ENCODE measurements around the gene LRRC36.

The LRRC36 gene

GRCh38 chr16:67296420-67296819 is 30.2 kb upstream of the LRRC36 start:
- ChIA-PET CTCF (interaction anchor here (0.7 to 1.0 kb wide), 3 partner anchors 29 to 43 kb away, joined by 3 to 4 read pairs (median 3); no protein-coding TSS in a partner anchor), POLR2A (no interaction called here)
- WGBS (ENCODE audit: insufficient coverage) = 60% methylated on average over 1 of the region's 3 CpGs
- H3K36me3 ChIP-seq (ENCODE audit: control insufficient read depth in 4 of 4, insufficient read depth in 4 of 4, low read length in 3 of 4) = no peaks in the 10 kb centered on the region
- no peak for DNase-seq
- H3K27ac ChIP-seq (ENCODE audit: insufficient read depth in 1 of 2, low read depth in 1 of 2, low read length in 2 of 2, poor library complexity in 1 of 2, severe bottlenecking in 2 of 2) = no peak overlapping the region
- no peaks in the 10 kb centered on the region for H3K9me3 ChIP-seq (ENCODE audit: control extremely low read depth in 1 of 5, control insufficient read depth in 4 of 5, insufficient read depth in 2 of 5, low read depth in 1 of 5, low read length in 4 of 5)
- no peak overlapping the region for H3K4me3 ChIP-seq (ENCODE audit: control insufficient read depth in 1 of 7, extremely low read depth in 1 of 7, insufficient read depth in 4 of 7, low read depth in 2 of 7, low read length in 6 of 7)
- no peaks in the 10 kb centered on the region for H3K27me3 ChIP-seq (replicated peaks in 2 of 5; ENCODE audit: control insufficient read depth in 4 of 5, insufficient read depth in 5 of 5, low read length in 4 of 5)
- H3K4me1 ChIP-seq (ENCODE audit: control extremely low read depth in 1 of 4, control insufficient read depth in 4 of 4, insufficient read depth in 4 of 4, low read length in 3 of 4) = no peaks in the 10 kb centered on the region

DNA sequence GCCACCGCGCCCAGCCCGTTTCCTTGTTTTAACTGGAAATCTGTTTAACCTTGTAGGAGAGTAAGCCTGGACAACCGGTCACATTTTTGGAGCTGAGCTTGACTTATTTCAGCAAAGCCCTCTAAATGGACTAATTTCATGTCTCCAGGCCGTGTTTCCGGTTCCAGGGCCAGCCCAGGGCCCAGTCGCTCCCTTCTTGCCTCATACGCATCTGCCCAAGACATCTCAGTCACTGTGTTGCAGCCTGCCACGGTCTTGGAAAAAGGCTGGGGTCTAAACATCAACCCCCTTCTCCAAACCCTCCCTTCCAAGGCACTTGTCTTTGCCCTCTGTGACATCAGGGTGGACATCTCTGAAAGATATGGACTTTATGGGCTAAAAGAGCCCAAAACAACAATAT is 28.3 kb upstream of the LRRC36 start:
- 98% methylated on average over 9 of the region's 9 CpGs for WGBS (ENCODE audit: insufficient coverage)
- no peaks in the 10 kb centered on the region for H3K4me1 ChIP-seq (ENCODE audit: control extremely low read depth in 1 of 4, control insufficient read depth in 4 of 4, insufficient read depth in 4 of 4, low read length in 3 of 4)
- H3K27ac ChIP-seq (ENCODE audit: insufficient read depth in 1 of 2, low read depth in 1 of 2, low read length in 2 of 2, poor library complexity in 1 of 2, severe bottlenecking in 2 of 2) = no peak overlapping the region
- ChIA-PET POLR2A (interaction anchor here (1.1 kb wide), 1 partner anchor 90 kb away, joined by 4 read pairs; no protein-coding TSS in a partner anchor), CTCF (no interaction called here)
- DNase-seq = no peak
- no peaks in the 10 kb centered on the region for H3K9me3 ChIP-seq (ENCODE audit: control extremely low read depth in 1 of 5, control insufficient read depth in 4 of 5, insufficient read depth in 2 of 5, low read depth in 1 of 5, low read length in 4 of 5)
- H3K36me3 ChIP-seq (ENCODE audit: control insufficient read depth in 4 of 4, insufficient read depth in 4 of 4, low read length in 3 of 4) = no peaks in the 10 kb centered on the region
- no peaks in the 10 kb centered on the region for H3K27me3 ChIP-seq (replicated peaks in 2 of 5; ENCODE audit: control insufficient read depth in 4 of 5, insufficient read depth in 5 of 5, low read length in 4 of 5)
- H3K4me3 ChIP-seq (ENCODE audit: control insufficient read depth in 1 of 7, extremely low read depth in 1 of 7, insufficient read depth in 4 of 7, low read depth in 2 of 7, low read length in 6 of 7) = no peak overlapping the region

DNA sequence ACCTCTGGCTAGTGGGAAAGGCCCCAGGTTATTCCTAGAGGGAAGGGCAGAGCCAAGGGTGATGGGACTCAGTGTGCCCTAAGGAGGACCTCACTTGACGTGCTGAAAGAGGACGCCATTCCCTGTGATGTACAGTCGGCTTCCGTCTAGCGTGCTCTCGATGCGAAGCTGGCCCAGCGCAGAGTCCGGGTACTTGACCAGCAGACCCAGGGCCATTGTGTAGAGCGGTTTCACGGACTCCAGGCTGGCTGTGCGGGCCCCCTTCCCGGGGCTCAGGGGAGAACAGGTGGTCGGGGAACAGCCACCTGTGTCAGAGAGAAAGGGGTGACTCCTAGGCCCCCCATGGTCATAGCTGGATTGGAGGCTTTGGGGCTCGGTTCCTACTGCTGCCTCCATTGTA is 27.3 kb upstream of the LRRC36 start:
- no peaks in the 10 kb centered on the region for H3K36me3 ChIP-seq (ENCODE audit: control insufficient read depth in 4 of 4, insufficient read depth in 4 of 4, low read length in 3 of 4)
- 91% methylated on average over 10 of the region's 15 CpGs for WGBS (ENCODE audit: insufficient coverage)
- H3K9me3 ChIP-seq (ENCODE audit: control extremely low read depth in 1 of 5, control insufficient read depth in 4 of 5, insufficient read depth in 2 of 5, low read depth in 1 of 5, low read length in 4 of 5) = no peaks in the 10 kb centered on the region
- no peak overlapping the region for H3K4me3 ChIP-seq (ENCODE audit: control insufficient read depth in 1 of 7, extremely low read depth in 1 of 7, insufficient read depth in 4 of 7, low read depth in 2 of 7, low read length in 6 of 7)
- no peak overlapping the region for H3K27ac ChIP-seq (ENCODE audit: insufficient read depth in 1 of 2, low read depth in 1 of 2, low read length in 2 of 2, poor library complexity in 1 of 2, severe bottlenecking in 2 of 2)
- ChIA-PET POLR2A (no interaction called here), CTCF (no interaction called here)
- H3K27me3 ChIP-seq (replicated peaks in 2 of 5; ENCODE audit: control insufficient read depth in 4 of 5, insufficient read depth in 5 of 5, low read length in 4 of 5) = no peaks in the 10 kb centered on the region
- H3K4me1 ChIP-seq (ENCODE audit: control extremely low read depth in 1 of 4, control insufficient read depth in 4 of 4, insufficient read depth in 4 of 4, low read length in 3 of 4) = no peaks in the 10 kb centered on the region
- no peak for DNase-seq

DNA sequence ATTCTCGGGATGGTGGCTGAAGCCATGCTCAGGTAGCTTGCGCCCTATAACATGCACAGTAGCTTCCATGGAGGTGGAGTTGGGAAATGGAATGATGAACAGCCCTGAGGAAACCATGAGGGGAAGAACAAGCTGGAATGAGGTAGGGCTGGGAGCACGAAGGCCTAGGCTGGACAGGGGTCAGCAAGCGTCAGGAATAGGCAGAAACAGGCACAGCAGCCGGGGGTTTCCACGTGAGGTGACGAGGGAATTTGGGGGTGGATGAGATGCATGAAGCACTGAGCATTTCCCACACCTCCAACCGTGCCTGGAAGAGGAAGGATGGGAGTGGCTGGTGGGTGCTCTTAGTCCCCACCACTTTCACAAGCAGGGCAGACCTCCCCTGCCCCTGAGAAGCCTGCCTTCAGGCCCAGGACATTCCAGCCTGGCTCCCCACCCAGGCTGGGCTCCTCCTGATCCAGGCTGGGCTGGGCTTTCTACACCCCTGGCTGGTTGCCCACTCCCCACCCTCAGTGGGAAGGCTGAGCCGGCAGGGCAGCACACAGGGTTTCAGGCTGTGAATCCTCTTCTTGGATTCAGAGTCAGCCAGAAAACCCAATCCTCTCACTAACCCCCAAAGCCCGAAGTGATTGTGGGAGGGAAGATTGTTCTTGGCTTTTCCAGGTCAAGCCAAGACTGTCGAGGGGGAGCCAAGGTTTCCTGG is 25.4 kb upstream of the LRRC36 start:
- WGBS (ENCODE audit: insufficient coverage) = 100% methylated on average over 9 of the region's 11 CpGs
- no peaks in the 10 kb centered on the region for H3K27me3 ChIP-seq (replicated peaks in 2 of 5; ENCODE audit: control insufficient read depth in 4 of 5, insufficient read depth in 5 of 5, low read length in 4 of 5)
- POLR2A ChIA-PET = no interaction called here
- no peak overlapping the region for H3K4me3 ChIP-seq (ENCODE audit: control insufficient read depth in 1 of 7, extremely low read depth in 1 of 7, insufficient read depth in 4 of 7, low read depth in 2 of 7, low read length in 6 of 7)
- no peaks in the 10 kb centered on the region for H3K9me3 ChIP-seq (ENCODE audit: control extremely low read depth in 1 of 5, control insufficient read depth in 4 of 5, insufficient read depth in 2 of 5, low read depth in 1 of 5, low read length in 4 of 5)
- H3K36me3 ChIP-seq (ENCODE audit: control insufficient read depth in 4 of 4, insufficient read depth in 4 of 4, low read length in 3 of 4) = no peaks in the 10 kb centered on the region
- H3K27ac ChIP-seq (ENCODE audit: insufficient read depth in 1 of 2, low read depth in 1 of 2, low read length in 2 of 2, poor library complexity in 1 of 2, severe bottlenecking in 2 of 2) = no peak overlapping the region
- CTCF ChIA-PET = no interaction called here
- DNase-seq = no peak
- H3K4me1 ChIP-seq (ENCODE audit: control extremely low read depth in 1 of 4, control insufficient read depth in 4 of 4, insufficient read depth in 4 of 4, low read length in 3 of 4) = no peaks in the 10 kb centered on the region

- ChIA-PET POLR2A (no interaction called here), CTCF (interaction anchor here (1.0 kb wide), 2 partner anchors 20 to 98 kb away, joined by 3 to 5 read pairs; no protein-coding TSS in a partner anchor)
- H3K27ac ChIP-seq (ENCODE audit: insufficient read depth in 1 of 2, low read depth in 1 of 2, low read length in 2 of 2, poor library complexity in 1 of 2, severe bottlenecking in 2 of 2) = no peak overlapping the region
- DNase-seq = no peak
- H3K4me3 ChIP-seq (ENCODE audit: control insufficient read depth in 1 of 7, extremely low read depth in 1 of 7, insufficient read depth in 4 of 7, low read depth in 2 of 7, low read length in 6 of 7) = no peak overlapping the region
- H3K36me3 ChIP-seq (ENCODE audit: control insufficient read depth in 4 of 4, insufficient read depth in 4 of 4, low read length in 3 of 4) = no peaks in the 10 kb centered on the region
- H3K4me1 ChIP-seq (ENCODE audit: control extremely low read depth in 1 of 4, control insufficient read depth in 4 of 4, insufficient read depth in 4 of 4, low read length in 3 of 4) = no peaks in the 10 kb centered on the region
- no peaks in the 10 kb centered on the region for H3K27me3 ChIP-seq (replicated peaks in 2 of 5; ENCODE audit: control insufficient read depth in 4 of 5, insufficient read depth in 5 of 5, low read length in 4 of 5)
- H3K9me3 ChIP-seq (ENCODE audit: control extremely low read depth in 1 of 5, control insufficient read depth in 4 of 5, insufficient read depth in 2 of 5, low read depth in 1 of 5, low read length in 4 of 5) = no peaks in the 10 kb centered on the region
- WGBS (ENCODE audit: insufficient coverage) = 90% methylated on average over 6 of the region's 7 CpGs
Observed at GRCh38 chr16:67302076-67302475, 24.5 kb upstream of the LRRC36 start.

DNA sequence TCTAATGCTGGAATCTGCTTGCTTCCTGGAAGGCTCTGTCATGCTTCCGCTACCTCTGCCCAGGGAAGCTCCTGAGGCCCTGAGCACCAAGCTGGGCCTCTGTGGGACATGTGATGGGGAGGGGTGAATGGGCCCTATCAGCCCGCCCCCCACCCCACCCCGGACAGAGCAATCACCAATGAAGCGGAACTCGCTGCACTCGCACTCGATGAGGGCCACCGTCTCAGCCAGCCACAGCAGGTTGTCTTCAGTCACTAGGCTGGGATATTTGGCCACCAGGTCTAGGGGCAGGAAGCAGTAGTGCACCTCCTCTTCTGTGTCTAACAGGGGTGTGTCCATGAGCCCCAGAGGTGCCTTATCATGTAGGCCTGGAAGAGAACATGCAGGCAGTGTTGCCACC is 23.6 kb upstream of the LRRC36 start:
- no peaks in the 10 kb centered on the region for H3K4me1 ChIP-seq (ENCODE audit: control extremely low read depth in 1 of 4, control insufficient read depth in 4 of 4, insufficient read depth in 4 of 4, low read length in 3 of 4)
- H3K4me3 ChIP-seq (ENCODE audit: control insufficient read depth in 1 of 7, extremely low read depth in 1 of 7, insufficient read depth in 4 of 7, low read depth in 2 of 7, low read length in 6 of 7) = no peak overlapping the region
- H3K27me3 ChIP-seq (replicated peaks in 2 of 5; ENCODE audit: control insufficient read depth in 4 of 5, insufficient read depth in 5 of 5, low read length in 4 of 5) = no peaks in the 10 kb centered on the region
- POLR2A ChIA-PET = no interaction called here
- 89% methylated on average over 7 of the region's 8 CpGs for WGBS (ENCODE audit: insufficient coverage)
- no peak for DNase-seq
- H3K9me3 ChIP-seq (ENCODE audit: control extremely low read depth in 1 of 5, control insufficient read depth in 4 of 5, insufficient read depth in 2 of 5, low read depth in 1 of 5, low read length in 4 of 5) = no peaks in the 10 kb centered on the region
- no peaks in the 10 kb centered on the region for H3K36me3 ChIP-seq (ENCODE audit: control insufficient read depth in 4 of 4, insufficient read depth in 4 of 4, low read length in 3 of 4)
- H3K27ac ChIP-seq (ENCODE audit: insufficient read depth in 1 of 2, low read depth in 1 of 2, low read length in 2 of 2, poor library complexity in 1 of 2, severe bottlenecking in 2 of 2) = no peak overlapping the region
- CTCF ChIA-PET = interaction anchor here (1.0 to 1.3 kb wide), 3 partner anchors 17 to 97 kb away, joined by 3 to 5 read pairs (median 3); no protein-coding TSS in a partner anchor

GRCh38 chr16:67304020-67304419 is 22.6 kb upstream of the LRRC36 start:
- H3K27ac ChIP-seq (ENCODE audit: insufficient read depth in 1 of 2, low read depth in 1 of 2, low read length in 2 of 2, poor library complexity in 1 of 2, severe bottlenecking in 2 of 2) = no peak overlapping the region

More at GRCh38 chr16:67304020-67304419, 22.6 kb upstream of the LRRC36 start:
- POLR2A ChIA-PET = no interaction called here
- Histone ChIP-seq H3K4me1 (ENCODE audit: control extremely low read depth in 1 of 4, control insufficient read depth in 4 of 4, insufficient read depth in 4 of 4, low read length in 3 of 4) (no peaks in the 10 kb centered on the region), H3K36me3 (ENCODE audit: control insufficient read depth in 4 of 4, insufficient read depth in 4 of 4, low read length in 3 of 4) (no peaks in the 10 kb centered on the region), H3K4me3 (ENCODE audit: control insufficient read depth in 1 of 7, extremely low read depth in 1 of 7, insufficient read depth in 4 of 7, low read depth in 2 of 7, low read length in 6 of 7) (no peak overlapping the region), H3K27me3 (replicated peaks in 2 of 5; ENCODE audit: control insufficient read depth in 4 of 5, insufficient read depth in 5 of 5, low read length in 4 of 5) (no peaks in the 10 kb centered on the region), H3K9me3 (ENCODE audit: control extremely low read depth in 1 of 5, control insufficient read depth in 4 of 5, insufficient read depth in 2 of 5, low read depth in 1 of 5, low read length in 4 of 5) (no peaks in the 10 kb centered on the region)
- CTCF ChIA-PET = interaction anchor here (1.0 to 1.3 kb wide), 2 partner anchors 16 to 18 kb away, joined by 3 read pairs; no protein-coding TSS in a partner anchor
- DNase-seq = no peak
- WGBS (ENCODE audit: insufficient coverage) = 88% methylated on average over 1 of the region's 1 CpG
